Right ventricle myocardium superior (tissue), 1 donor: ENCODE data around the gene DENND1C. TPM values are rescaled to one million over a fixed set of nuclear protein-coding genes. Genes with fewer than 3 reads are reported as not detected.
"Not testable (repeated sequence)": the region's sequence is repeated elsewhere in the genome, so short reads cannot be mapped to it uniquely, and the experiment has no call there.

Experiments
- ATAC-seq: fragments of 200-7000 bp; cut with Tn5 transposase; one replicate; pipeline ENCODE4 v1.9.1; 2020; ENCODE audit warnings: mild to moderate bottlenecking; ENCODE audit not compliant: poor library complexity
- DNase-seq: peaks from one replicate; pipeline ENCODE4 v3.0.0-alpha.2; 2020
- intact Hi-C: fragments of 100-400 bp; cut with DNase I; formaldehyde crosslinking; loops from one replicate; pipeline ENCODE4 v1.11.2; 2022
- total RNA-seq: library from RNA; stranded (reverse); fragmentation: NEBNext Ultra II Directional; extraction: Animal tissue kit (Norgen Biotek cat#: 25700); gene quantifications from one replicate; pipeline ENCODE4 v1.2.1, GENCODE V29; 2021
- donor health status: DM: no; HTN: yes; CAD: no; lungs with severe emphysema.

DENND1C gene
- total RNA-seq, 1 donor from 2014 or later = 0.35 TPM

- ATAC-seq (no peak), DNase-seq (no peak)
- intact Hi-C loops = no loop called here
Observed at GRCh38 chr19:6514089-6514488, 32.5 kb upstream of the DENND1C start.

GRCh38 chr19:6510618-6511017 is 29.0 kb upstream of the DENND1C start:
- intact Hi-C loops = no loop called here
- DNase-seq (no peak), ATAC-seq (no peak)

- ATAC-seq = peak; percentile 71
- DNase-seq = peak; percentile 47
- intact Hi-C loops = no loop called here
Observed at GRCh38 chr19:6509118-6509971, 27.8 kb upstream of the DENND1C start.

GRCh38 chr19:6508028-6508771 is 26.6 kb upstream of the DENND1C start:
- DNase-seq, intact Hi-C loops, ATAC-seq: not testable (repeated sequence)

GRCh38 chr19:6503407-6504201 is 22.0 kb upstream of the DENND1C start:
- peak; percentile 34 for ATAC-seq
- intact Hi-C loops = no loop called here

GRCh38 chr19:6501740-6502648 is 20.4 kb upstream of the DENND1C start, which contains the start of gene TUBB4A:
Gene TUBB4A (minus strand): TSS chr19:6502309. CDS start chr19:6502212, 97 bp downstream.
- ATAC-seq (peak; percentile 80), DNase-seq (peak; percentile 47)
- intact Hi-C loops = no loop called here

More at GRCh38 chr19:6503407-6504201, 22.0 kb upstream of the DENND1C start:
- peak; percentile 52 for DNase-seq

GRCh38 chr19:6500837-6501739 is 19.5 kb upstream of the DENND1C start:
- DNase-seq (no peak), ATAC-seq (no peak)
- intact Hi-C loops = no loop called here

- intact Hi-C loops = no loop called here
- DNase-seq (no peak), ATAC-seq (no peak)
Observed at GRCh38 chr19:6499052-6499790, 17.6 kb upstream of the DENND1C start.

- no peak for ATAC-seq
- intact Hi-C loops = no loop called here
- no peak for DNase-seq
Observed at GRCh38 chr19:6498294-6499036, 16.9 kb upstream of the DENND1C start.

- DNase-seq (no peak), ATAC-seq (no peak)
- intact Hi-C loops = no loop called here
Observed at GRCh38 chr19:6495947-6496346, 14.4 kb upstream of the DENND1C start.

GRCh38 chr19:6494438-6495036 is 12.9 kb upstream of the DENND1C start:
- ATAC-seq = no peak
- no peak for DNase-seq
- intact Hi-C loops = no loop called here

GRCh38 chr19:6491802-6492592 is 10.4 kb upstream of the DENND1C start:
- DNase-seq (no peak), ATAC-seq (no peak)
- intact Hi-C loops = no loop called here

GRCh38 chr19:6490134-6490533 is 8.5 kb upstream of the DENND1C start:
- no peak for DNase-seq
- no peak for ATAC-seq
- intact Hi-C loops = no loop called here

GRCh38 chr19:6489278-6490061 is 7.9 kb upstream of the DENND1C start:
- intact Hi-C loops = no loop called here
- DNase-seq (no peak), ATAC-seq (no peak)
